Ramos (cell line): Measurements from ENCODE around the gene LRMDA.

Experiments used
- in situ Hi-C: fragments of 300-500 bp; cut with MboI; formaldehyde crosslinking; loops from one replicate; pipeline ENCODE4 v1.14.3; 2022; ENCODE audit warnings: low sequenced_read_pairs; ENCODE audit not compliant: unreplicated experiment

Gene LRMDA

GRCh38 chr10:75718991-75719390 is 287.6 kb downstream of the LRMDA start:
- in situ Hi-C loops, result no loop called here

GRCh38 chr10:75720157-75720556 is 288.7 kb downstream of the LRMDA start:
- in situ Hi-C loops, result no loop called here

- in situ Hi-C loops, result no loop called here
Observed at GRCh38 chr10:75722020-75722419, 290.6 kb downstream of the LRMDA start.

GRCh38 chr10:75722609-75723008 is 291.2 kb downstream of the LRMDA start:
- in situ Hi-C loops, result no loop called here

- in situ Hi-C loops, result no loop called here
Observed at GRCh38 chr10:75723319-75723980, 292.0 kb downstream of the LRMDA start.

- in situ Hi-C loops, result no loop called here
Observed at GRCh38 chr10:75724047-75724446, 292.6 kb downstream of the LRMDA start.

- in situ Hi-C loops, result no loop called here
Observed at GRCh38 chr10:75726522-75727483, 295.4 kb downstream of the LRMDA start.

GRCh38 chr10:75730847-75731246 is 299.4 kb downstream of the LRMDA start:
- in situ Hi-C loops, result no loop called here

- in situ Hi-C loops, result no loop called here
Observed at GRCh38 chr10:75733135-75733890, 301.9 kb downstream of the LRMDA start.

- in situ Hi-C loops, result no loop called here
Observed at GRCh38 chr10:75736151-75736640, 304.8 kb downstream of the LRMDA start.

- in situ Hi-C loops, result no loop called here
Observed at GRCh38 chr10:75736889-75737579, 305.6 kb downstream of the LRMDA start.

- in situ Hi-C loops, result no loop called here
Observed at GRCh38 chr10:75737580-75737949, 306.1 kb downstream of the LRMDA start.

GRCh38 chr10:75738924-75739323 is 307.5 kb downstream of the LRMDA start:
- in situ Hi-C loops, result no loop called here

- in situ Hi-C loops, result no loop called here
Observed at GRCh38 chr10:75739414-75740143, 308.2 kb downstream of the LRMDA start.

- in situ Hi-C loops, result no loop called here
Observed at GRCh38 chr10:75740541-75740940, 309.1 kb downstream of the LRMDA start.

- in situ Hi-C loops, result no loop called here
Observed at GRCh38 chr10:75742355-75742754, 310.9 kb downstream of the LRMDA start.

- in situ Hi-C loops, result no loop called here
Observed at GRCh38 chr10:75743291-75743778, 311.9 kb downstream of the LRMDA start.

GRCh38 chr10:75744261-75744660 is 312.8 kb downstream of the LRMDA start:
- in situ Hi-C loops, result no loop called here

- in situ Hi-C loops, result no loop called here
Observed at GRCh38 chr10:75746356-75746755, 314.9 kb downstream of the LRMDA start.
